Kidney (tissue), 14 donors: ENCODE results near the gene GRK4. TPM values are rescaled to one million over a fixed set of nuclear protein-coding genes. Genes with fewer than 3 reads are reported as not detected.

Source experiments
- DNase-seq, 5 donors: peaks; one replicate each; pipeline ENCODE4 v3.0.0-alpha.2; 2013 to 2020
- FAIRE-seq: peaks from 2 replicates; lab custom pipeline; 2012; peaks lifted over from hg19 to GRCh38; lab: Jason Lieb, UNC
- H3K27ac ChIP-seq, 2 donors: one replicate each; pipeline ENCODE4 v1.7.0; 2013; ENCODE audit warnings: low read depth in 2 of 2, low read length in 2 of 2, inconsistent platforms in 1 of 2
- H3K27me3 ChIP-seq: one replicate; pipeline ENCODE4 v1.7.1; 2013; ENCODE audit warnings: low read length, inconsistent platforms; ENCODE audit not compliant: control insufficient read depth, insufficient read depth
- H3K36me3 ChIP-seq, 3 donors: one replicate each; pipeline versions ENCODE4 v1.7.0 to v1.7.1; 2013; ENCODE audit warnings: low read length in 3 of 3, control low read depth in 1 of 3, inconsistent platforms in 1 of 3; ENCODE audit not compliant: insufficient read depth in 3 of 3, control insufficient read depth in 2 of 3
- H3K4me1 ChIP-seq, 3 donors: one replicate each; pipeline versions ENCODE4 v1.7.0 to v1.7.1; 2013; ENCODE audit warnings: low read length in 3 of 3, inconsistent platforms in 1 of 3, low read depth in 1 of 3; ENCODE audit not compliant: control insufficient read depth in 2 of 3, insufficient read depth in 2 of 3
- H3K4me3 ChIP-seq, 3 donors: one replicate each; pipeline versions ENCODE4 v1.7.0 to v1.8.1; 2013; ENCODE audit warnings: low read length in 3 of 3, control low read depth in 1 of 3, inconsistent platforms in 1 of 3
- H3K9ac ChIP-seq, 3 donors: one replicate each; pipeline versions ENCODE4 v1.7.0 to v1.7.1; 2013; ENCODE audit warnings: low read length in 3 of 3, control low read depth in 1 of 3, inconsistent platforms in 1 of 3
- H3K9me3 ChIP-seq, 3 donors: one replicate each; pipeline versions ENCODE4 v1.7.0 to v1.7.1; 2013; ENCODE audit warnings: low read length in 3 of 3, control low read depth in 1 of 3, inconsistent platforms in 1 of 3; ENCODE audit not compliant: control insufficient read depth in 2 of 3, insufficient read depth in 1 of 3
- intact Hi-C: fragments of 100-400 bp; cut with DNase I; formaldehyde crosslinking; loops from one replicate; pipeline ENCODE4 v1.11.1; 2022
- polyA plus RNA-seq: library from polyadenylated mRNA; stranded (reverse); fragments of 350-450 nt; fragmentation: Illumina TruSeq; extraction: RNeasy Lipid Tissue Mini Kit (QIAGEN cat#74804); gene quantifications from one replicate; pipeline ENCODE4 v1.2.3, GENCODE V29; 2014; ENCODE audit warnings: low read depth, low replicate concordance; ENCODE audit not compliant: insufficient read depth
- total RNA-seq: library from RNA; stranded (reverse); fragmentation: NEBNext Ultra II Directional; extraction: Animal tissue kit (Norgen Biotek cat#: 25700); gene quantifications from one replicate; pipeline ENCODE4 v1.2.1, GENCODE V29; 2021
- TF ChIP-seq, protein P1 (sequence below): IDR thresholded peaks from 3 replicates; pipeline ENCODE4 v1.5.1; 2012; ENCODE audit warnings: mild to moderate bottlenecking, moderate library complexity, borderline replicate concordance; ENCODE audit not compliant: insufficient read depth; ENCODE audit errors: extremely low read depth
- donor health status: control.
- donor health status: control.
- donor health status: control.
- donor health status: control.
- donor health status: control.
- donor health status: DM: yes; HTN: yes; CAD: no.
- donor health status: Normal renal cell carcinoma (clear cell type).

Gene GRK4
- total and polyA plus RNA-seq, 2 donors from 2014 or later: 4.3 TPM

- H3K4me3 ChIP-seq: peak overlapping the region; percentile 61 to 78 (median 65)
- peak overlapping the region in 2 of 3 donors; percentile 46 to 72 for H3K9ac ChIP-seq
- no peak for FAIRE-seq
- TF ChIP-seq, protein P1, sequence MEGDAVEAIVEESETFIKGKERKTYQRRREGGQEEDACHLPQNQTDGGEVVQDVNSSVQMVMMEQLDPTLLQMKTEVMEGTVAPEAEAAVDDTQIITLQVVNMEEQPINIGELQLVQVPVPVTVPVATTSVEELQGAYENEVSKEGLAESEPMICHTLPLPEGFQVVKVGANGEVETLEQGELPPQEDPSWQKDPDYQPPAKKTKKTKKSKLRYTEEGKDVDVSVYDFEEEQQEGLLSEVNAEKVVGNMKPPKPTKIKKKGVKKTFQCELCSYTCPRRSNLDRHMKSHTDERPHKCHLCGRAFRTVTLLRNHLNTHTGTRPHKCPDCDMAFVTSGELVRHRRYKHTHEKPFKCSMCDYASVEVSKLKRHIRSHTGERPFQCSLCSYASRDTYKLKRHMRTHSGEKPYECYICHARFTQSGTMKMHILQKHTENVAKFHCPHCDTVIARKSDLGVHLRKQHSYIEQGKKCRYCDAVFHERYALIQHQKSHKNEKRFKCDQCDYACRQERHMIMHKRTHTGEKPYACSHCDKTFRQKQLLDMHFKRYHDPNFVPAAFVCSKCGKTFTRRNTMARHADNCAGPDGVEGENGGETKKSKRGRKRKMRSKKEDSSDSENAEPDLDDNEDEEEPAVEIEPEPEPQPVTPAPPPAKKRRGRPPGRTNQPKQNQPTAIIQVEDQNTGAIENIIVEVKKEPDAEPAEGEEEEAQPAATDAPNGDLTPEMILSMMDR: no peak
- peaks cover 0 to 19% (median 7%) of the 10 kb centered on the region in 3 donors for H3K4me1 ChIP-seq
- no peak overlapping the region for H3K27ac ChIP-seq
- H3K27me3 ChIP-seq: no peaks in the 10 kb centered on the region
- DNase-seq: peak in 3 of 5 donors; percentile 9 to 88 (median 31)
- no peaks in the 10 kb centered on the region for H3K36me3 ChIP-seq
- no peaks in the 10 kb centered on the region for H3K9me3 ChIP-seq
- intact Hi-C loops: no loop called here
Observed at GRCh38 chr4:2963966-2964471, 648 bp downstream of the GRK4 start.

DNA sequence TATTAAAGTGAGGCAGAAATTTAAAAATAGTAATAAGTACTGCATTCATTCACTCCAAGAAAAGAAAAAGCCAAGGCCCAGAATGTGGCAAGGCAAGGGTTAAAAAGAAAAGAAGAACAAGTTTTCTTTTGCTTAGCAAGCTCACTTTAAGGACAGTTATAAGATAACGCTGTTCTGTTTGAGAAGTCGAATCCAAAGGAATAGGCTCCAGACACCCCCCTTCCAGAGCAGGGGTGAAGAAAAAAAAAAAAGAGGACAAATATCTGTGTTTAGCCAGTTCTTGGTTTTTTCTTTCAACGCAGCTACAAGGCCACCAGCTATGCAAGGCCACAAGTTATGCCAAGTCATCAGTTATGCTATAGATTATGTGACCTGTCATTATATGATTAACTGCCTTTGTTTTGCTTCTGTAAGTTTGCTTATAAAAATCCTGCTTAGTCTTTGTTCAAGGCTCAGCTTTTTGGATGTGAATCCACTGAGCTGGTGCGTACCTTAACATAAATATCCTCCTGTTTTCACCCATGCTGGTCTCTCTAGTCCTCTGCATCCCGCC is 1.4 kb downstream of the GRK4 start:
- Histone ChIP-seq H3K36me3 (no peaks in the 10 kb centered on the region), H3K27ac (no peak overlapping the region), H3K4me1 (peaks cover 0 to 19% (median 7%) of the 10 kb centered on the region in 3 donors), H3K9ac (peak overlapping the region in 1 of 3 donors; percentile 72), H3K9me3 (no peaks in the 10 kb centered on the region), H3K27me3 (no peaks in the 10 kb centered on the region), H3K4me3 (peak overlapping the region; percentile 61 to 78 (median 65))
- FAIRE-seq: no peak
- intact Hi-C loops: no loop called here
- no peak for DNase-seq
- TF ChIP-seq, protein P1: no peak

DNA sequence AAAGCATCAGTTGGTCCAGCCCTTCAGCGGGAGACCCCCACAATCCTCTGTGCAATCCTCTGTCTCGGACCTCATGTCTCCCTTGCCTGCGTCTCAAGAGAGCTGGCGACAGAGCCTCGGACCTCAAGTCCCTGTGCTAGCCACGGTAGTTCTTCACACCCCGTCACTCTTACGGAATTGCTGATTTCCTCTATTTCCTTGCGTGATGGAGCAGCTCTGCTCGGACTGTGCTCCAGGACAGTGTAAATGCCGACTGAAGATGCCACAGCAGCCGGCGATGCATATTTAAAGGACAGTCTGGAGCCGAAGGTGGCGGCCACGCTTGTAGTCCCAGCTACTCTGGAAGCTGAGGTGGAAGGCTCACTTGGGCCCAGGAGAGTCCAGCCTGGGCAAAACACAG is 1.9 kb downstream of the GRK4 start:
- Histone ChIP-seq H3K27ac (no peak overlapping the region), H3K4me3 (no peak overlapping the region), H3K4me1 (peaks cover 0 to 19% (median 7%) of the 10 kb centered on the region in 3 donors), H3K36me3 (no peaks in the 10 kb centered on the region), H3K9me3 (no peaks in the 10 kb centered on the region), H3K27me3 (no peaks in the 10 kb centered on the region), H3K9ac (no peak overlapping the region)
- DNase-seq (no peak), FAIRE-seq (no peak)
- TF ChIP-seq, protein P1: no peak
- intact Hi-C loops: no loop called here

DNA sequence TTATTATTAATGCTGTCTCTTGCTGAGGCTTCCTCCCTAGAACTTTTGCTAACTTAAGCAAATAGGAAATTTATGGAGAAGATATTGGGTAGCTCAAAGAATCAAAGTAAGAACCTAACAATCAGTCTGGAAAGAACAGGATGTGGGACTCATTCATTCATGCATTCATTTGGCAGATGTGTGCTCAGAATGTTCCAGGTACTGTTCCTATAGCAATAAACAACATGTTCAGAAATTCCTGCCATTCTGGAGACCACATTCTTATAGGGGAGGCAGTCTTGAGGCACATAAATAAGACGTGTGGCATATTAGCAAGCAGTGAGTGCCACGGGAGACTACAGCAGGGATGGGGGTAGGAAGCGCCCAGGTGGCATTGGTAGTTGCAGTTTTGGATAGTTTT is 5.0 kb downstream of the GRK4 start:
- intact Hi-C loops: no loop called here
- FAIRE-seq (no peak), DNase-seq (peak in 2 of 5 donors; percentile 26 to 35)
- Histone ChIP-seq H3K4me1 (peaks cover 0 to 5% (median 4%) of the 10 kb centered on the region in 3 donors), H3K9me3 (no peaks in the 10 kb centered on the region), H3K27ac (no peak overlapping the region), H3K4me3 (no peak overlapping the region), H3K36me3 (no peaks in the 10 kb centered on the region), H3K27me3 (no peaks in the 10 kb centered on the region), H3K9ac (no peak overlapping the region)
- TF ChIP-seq, protein P1: no peak
